HepG2 (cell line): ENCODE data around the gene MYH9. TPM values are rescaled to one million over a fixed set of nuclear protein-coding genes. Genes with fewer than 3 reads are reported as not detected.

Experiments used
- ARID5B ChIP-seq: IDR thresholded peaks from 2 replicates; pipeline ENCODE4 v1.4.0; 2020; ENCODE audit warnings: mild to moderate bottlenecking, missing genetic modification reagents
- HMGXB3 ChIP-seq: sonication (generic); formaldehyde crosslinking; IDR thresholded peaks from 2 replicates; pipeline ENCODE4 v1.4.0; 2020; ENCODE audit warnings: missing genetic modification reagents, borderline replicate concordance
- MBD4 ChIP-seq: IDR thresholded peaks from 2 replicates; pipeline ENCODE4 v1.6.1; 2012; ENCODE audit warnings: low read length, inconsistent platforms, borderline replicate concordance
- MBNL3 ChIP-seq: fragments of 250-450 bp; sonication (Bioruptor Pico); conservative IDR thresholded peaks from 2 replicates; pipeline ENCODE4 v1.8.0; 2022; ENCODE audit warnings: mild to moderate bottlenecking, inconsistent platforms
- REL ChIP-seq: sonication (generic); formaldehyde crosslinking; conservative IDR thresholded peaks from 2 replicates; pipeline ENCODE4 v1.8.0; 2022; ENCODE audit warnings: mild to moderate bottlenecking, missing genetic modification reagents, moderate library complexity
- SP1 ChIP-seq, 2 experiments: fragments of 450-650 bp in 1 of 2; sonication (generic) in 1 of 2; formaldehyde crosslinking in 1 of 2; IDR thresholded peaks; 2 replicates each; pipeline versions ENCODE4 v1.4.0 to v1.6.1; 2016 to 2020; ENCODE audit warnings: missing genetic modification reagents in 1 of 2
- TFAP4 ChIP-seq: sonication (generic); IDR thresholded peaks from 2 replicates; pipeline ENCODE4 v1.6.1; 2016; ENCODE audit warnings: low read depth, borderline replicate concordance
- TFDP2 ChIP-seq: sonication (generic); formaldehyde crosslinking; IDR thresholded peaks from 2 replicates; pipeline ENCODE4 v1.4.0; 2020; ENCODE audit warnings: missing genetic modification reagents
- TRAFD1 ChIP-seq: sonication (generic); formaldehyde crosslinking; IDR thresholded peaks from 2 replicates; pipeline ENCODE4 v1.5.1; 2020; ENCODE audit warnings: missing genetic modification reagents, mild to moderate bottlenecking, borderline replicate concordance
- ZBED4 ChIP-seq: sonication (generic); formaldehyde crosslinking; IDR thresholded peaks from 2 replicates; pipeline ENCODE4 v1.4.0; 2020; ENCODE audit warnings: missing genetic modification reagents, borderline replicate concordance
- ZFP90 ChIP-seq: sonication (generic); formaldehyde crosslinking; IDR thresholded peaks from 2 replicates; pipeline ENCODE4 v1.8.0; 2022; ENCODE audit warnings: missing genetic modification reagents, mild to moderate bottlenecking, inconsistent platforms, borderline replicate concordance
- ZMYM2 ChIP-seq: sonication (generic); formaldehyde crosslinking; IDR thresholded peaks from 2 replicates; pipeline ENCODE4 v1.8.0; 2022; ENCODE audit warnings: mild to moderate bottlenecking, missing genetic modification reagents
- polyA plus RNA-seq, 8 experiments: library from polyadenylated mRNA; depleted of rRNA in 3 of 8; stranded (reverse) in 7 of 8; unstranded in 1 of 8; fragments of >200 nt; fragmentation: Illumina TruSeq in 4 of 8; extraction: Trizol in 4 of 8; gene quantifications; 2 replicates each; pipeline versions ENCODE4 v1.2.1 to v1.2.3, GENCODE V29; 2011 to 2016; ENCODE audit warnings: low read depth in 4 of 8, missing spikeins in 1 of 8, mixed read lengths in 1 of 8; ENCODE audit not compliant: insufficient read depth in 1 of 8
- total RNA-seq, 5 experiments: library from RNA; depleted of rRNA; stranded (reverse); fragments of >200 nt; fragmentation: Illumina TruSeq; extraction: Trizol; gene quantifications; 2 replicates each; pipeline ENCODE4 v1.2.3, GENCODE V29; 2016; ENCODE audit warnings: low read depth in 1 of 5

MYH9 gene
- total and polyA plus RNA-seq, 2 of the 13 experiments (the other 11 are each of a cell fraction or from before 2014, with no cell fraction given): 50.7 to 98.5 TPM

GRCh38 chr22:36343720-36344105 lies 44.1 kb downstream of the MYH9 start (continued):
- TF ChIP-seq ZBED4 (no peak), ARID5B (CRISPR knock-in tag) (peak; percentile 89), HMGXB3 (CRISPR knock-in tag) (peak; percentile 61; the same call in 1 of the 2 replicates), ZFP90 (CRISPR knock-in tag) (no peak), TFDP2 (peak; percentile 12; the same call in 1 of the 2 replicates), SP1 (IDR thresholded peaks at IDR 0.05) (no peak), SP1 (CRISPR knock-in tag; IDR thresholded peaks at IDR 0.05) (no peak), REL (CRISPR knock-in tag) (no peak), TRAFD1 (CRISPR knock-in tag) (no peak), MBD4 (no peak), ZMYM2 (no peak), TFAP4 (peak; percentile 99), MBNL3 (CRISPR knock-in tag) (no peak)
